IMR-90 (cell line): ENCODE results near the gene PEX10. TPM values are rescaled to one million over a fixed set of nuclear protein-coding genes. Genes with fewer than 3 reads are reported as not detected.

Source experiments
- ATAC-seq: fragments of 200-7000 bp; cut with Tn5 transposase; 2 replicates; pipeline ENCODE4 v1.9.1; 2020; ENCODE audit warnings: low read depth, mild to moderate bottlenecking, moderate library complexity
- BruUV-seq: library from RNA; stranded (reverse); fragments of 400-500 nt; replicated peaks from 2 replicates; lab custom pipeline; 2021; lab: Mats Ljungman, UMichigan
- CTCF ChIA-PET: fragments of 300-600 bp; formaldehyde crosslinking; extraction: SDS; loops from one replicate; lab custom pipeline; 2021; ENCODE audit warnings: antibody characterized with exemption; lab: Yijun Ruan, JAX
- POLR2A ChIA-PET: fragments of 300-600 bp; sonication (Branson Sonifier 250); formaldehyde crosslinking; loops from one replicate; lab custom pipeline; 2022; ENCODE audit warnings: antibody characterized with exemption; ENCODE audit not compliant: unreplicated experiment; lab: Charles Lee
- DNase-seq: peaks from one replicate; pipeline ENCODE4 v3.0.0; 2013
- H2AFZ ChIP-seq: replicated peaks from 2 replicates; pipeline ENCODE3; 2013; ENCODE audit warnings: low read length, mild to moderate bottlenecking; ENCODE audit not compliant: poor library complexity
- H2AK5ac ChIP-seq: 2 replicates; pipeline ENCODE4 v1.6.1; 2013; ENCODE audit warnings: low read depth, low read length, inconsistent platforms
- H2AK9ac ChIP-seq: replicated peaks from 2 replicates; pipeline ENCODE3; 2013; ENCODE audit warnings: mild to moderate bottlenecking, low read depth, low read length, moderate library complexity; ENCODE audit not compliant: poor library complexity
- H2BK120ac ChIP-seq: 2 replicates; pipeline ENCODE4 v1.6.1; 2013; ENCODE audit warnings: low read depth, low read length, inconsistent platforms
- H2BK15ac ChIP-seq: 3 replicates; pipeline ENCODE4 v1.6.1; 2013; ENCODE audit warnings: low read depth, low read length, inconsistent platforms
- H2BK20ac ChIP-seq: 2 replicates; pipeline ENCODE4 v1.6.1; 2013; ENCODE audit warnings: low read depth, mild to moderate bottlenecking, inconsistent platforms, low read length, moderate library complexity
- H2BK5ac ChIP-seq: 2 replicates; pipeline ENCODE4 v1.6.1; 2013; ENCODE audit warnings: mild to moderate bottlenecking, low read depth, low read length, inconsistent platforms; ENCODE audit not compliant: poor library complexity, severe bottlenecking
- H3K14ac ChIP-seq: replicated peaks from 2 replicates; pipeline ENCODE4 v1.6.1; 2013; ENCODE audit warnings: low read depth, low read length, inconsistent platforms
- H3K18ac ChIP-seq: 2 replicates; pipeline ENCODE4 v1.6.1; 2013; ENCODE audit warnings: low read depth, low read length, control low read depth
- H3K23ac ChIP-seq: 2 replicates; pipeline ENCODE4 v1.6.1; 2013; ENCODE audit warnings: low read depth, low read length, inconsistent platforms
- H3K27ac ChIP-seq: 2 replicates; pipeline ENCODE4 v1.5.1; 2013; ENCODE audit warnings: mild to moderate bottlenecking, control low read depth, low read length; ENCODE audit not compliant: insufficient read depth
- H3K27me3 ChIP-seq: 2 replicates; pipeline ENCODE4 v1.6.1; 2013; ENCODE audit warnings: low read length; ENCODE audit not compliant: control insufficient read depth, insufficient read depth
- H3K36me3 ChIP-seq: 2 replicates; pipeline ENCODE4 v1.6.1; 2013; ENCODE audit warnings: low read length, mixed read lengths; ENCODE audit not compliant: control insufficient read depth, insufficient read depth
- H3K4ac ChIP-seq: 2 replicates; pipeline ENCODE4 v1.6.1; 2013; ENCODE audit warnings: low read depth, low read length, inconsistent platforms
- H3K4me1 ChIP-seq: 2 replicates; pipeline ENCODE4 v1.6.1; 2013; ENCODE audit warnings: low read length, mixed read lengths; ENCODE audit not compliant: control insufficient read depth, insufficient read depth
- H3K4me2 ChIP-seq: 2 replicates; pipeline ENCODE4 v1.6.1; 2013; ENCODE audit warnings: low read depth, mild to moderate bottlenecking, control low read depth, low read length, moderate library complexity
- H3K4me3 ChIP-seq: 2 replicates; pipeline ENCODE4 v1.5.1; 2013; ENCODE audit warnings: low read depth, mild to moderate bottlenecking, control low read depth, low read length, moderate library complexity; ENCODE audit not compliant: insufficient read depth
- H3K56ac ChIP-seq: 2 replicates; pipeline ENCODE4 v1.6.1; 2013; ENCODE audit warnings: low read length, inconsistent platforms; ENCODE audit not compliant: insufficient read depth; ENCODE audit errors: extremely low read depth
- H3K79me1 ChIP-seq, 2 experiments: 2 replicates each; pipeline ENCODE4 v1.6.1; 2013; ENCODE audit warnings: low read length in 2 of 2, inconsistent platforms in 1 of 2, low read depth in 1 of 2
- H3K9ac ChIP-seq: 2 replicates; pipeline ENCODE4 v1.6.1; 2013; ENCODE audit warnings: low read depth, low read length, control low read depth
- H3K9me1 ChIP-seq: 2 replicates; pipeline ENCODE4 v1.6.1; 2013; ENCODE audit warnings: low read length, inconsistent platforms; ENCODE audit not compliant: insufficient read depth
- H3K9me3 ChIP-seq: 2 replicates; pipeline ENCODE4 v1.6.1; 2013; ENCODE audit warnings: low read length; ENCODE audit not compliant: control insufficient read depth, insufficient read depth
- H4K20me1 ChIP-seq: 2 replicates; pipeline ENCODE4 v1.6.1; 2013; ENCODE audit warnings: low read length, inconsistent platforms; ENCODE audit not compliant: insufficient read depth
- H4K5ac ChIP-seq: 2 replicates; pipeline ENCODE4 v1.6.1; 2013; ENCODE audit warnings: mild to moderate bottlenecking, low read depth, low read length, control low read depth
- H4K8ac ChIP-seq, 2 experiments: 2 replicates each; pipeline ENCODE4 v1.6.1; 2013; ENCODE audit warnings: low read depth in 2 of 2, low read length in 2 of 2, control low read depth in 1 of 2, inconsistent platforms in 1 of 2
- H4K91ac ChIP-seq: 2 replicates; pipeline ENCODE4 v1.6.1; 2013; ENCODE audit warnings: low read depth, low read length, inconsistent platforms; ENCODE audit not compliant: insufficient read depth
- BHLHE40 ChIP-seq: fragments of 150-350 bp; IDR thresholded peaks from 2 replicates; pipeline ENCODE4 v1.6.1; 2016; ENCODE audit warnings: mild to moderate bottlenecking, low read depth, low read length
- CTCF ChIP-seq: conservative IDR thresholded peaks from 2 replicates; pipeline ENCODE4 v1.5.1; 2012; ENCODE audit warnings: mild to moderate bottlenecking, low read depth, low read length, improper control_type of control experiment
- MAFK ChIP-seq: IDR thresholded peaks from 2 replicates; pipeline ENCODE4 v1.6.1; 2012; ENCODE audit warnings: low read depth, low read length, improper control_type of control experiment
- POLR2A ChIP-seq: IDR thresholded peaks from 2 replicates; pipeline ENCODE4 v1.6.1; 2012; ENCODE audit warnings: mild to moderate bottlenecking, low read depth, low read length
- RCOR1 ChIP-seq: IDR thresholded peaks from 2 replicates; pipeline ENCODE4 v1.6.1; 2012; ENCODE audit warnings: mild to moderate bottlenecking, low read length, improper control_type of control experiment; ENCODE audit not compliant: insufficient replicate concordance
- USF2 ChIP-seq: fragments of 150-350 bp; IDR thresholded peaks from 2 replicates; pipeline ENCODE4 v1.6.1; 2017; ENCODE audit warnings: mild to moderate bottlenecking, antibody characterized with exemption, low read length, low read depth
- WGBS, 2 experiments: methylation state at CpG; one replicate each; pipeline versions ENCODE4 v1.1.5 to v1.1.7; 2013; ENCODE audit warnings: missing lambda C conversion rate in 2 of 2; ENCODE audit not compliant: insufficient read length in 1 of 2; ENCODE audit errors: extremely low coverage in 2 of 2; 5-methylcytosine and 5-hydroxymethylcytosine counted together
- dilution Hi-C: fragments of 300-500 bp; cut with HindIII; formaldehyde crosslinking; loops from one replicate; pipeline ENCODE4 v1.14.3; 2018; ENCODE audit warnings: low sequenced_read_pairs; ENCODE audit not compliant: unreplicated experiment
- in situ Hi-C: fragments of 300-500 bp; cut with MboI; formaldehyde crosslinking; loops from 3 replicates; pipeline ENCODE4 v1.14.3; 2019; ENCODE audit warnings: low sequenced_read_pairs, inconsistent platforms, mixed read lengths
- intact Hi-C: fragments of 100-400 bp; cut with micrococcal nuclease; formaldehyde crosslinking; loops from 2 replicates; pipeline ENCODE4 v1.10.0; 2022
- polyA plus RNA-seq, 3 experiments: library from polyadenylated mRNA; depleted of rRNA; stranded (reverse); fragments of >200 nt; gene quantifications; 2 replicates each; pipeline ENCODE4 v1.2.3, GENCODE V29; 2012; ENCODE audit warnings: low replicate concordance in 1 of 3
- total RNA-seq: library from RNA; depleted of rRNA; stranded (reverse); fragments of >200 nt; gene quantifications from 2 replicates; pipeline ENCODE4 v1.2.3, GENCODE V29; 2012

Gene PEX10
- total and polyA plus RNA-seq, 2 of the 4 experiments (the other 2 are of a cell fraction), result 16.9 to 19.7 TPM

GRCh38 chr1:2430592-2430973, 18.2 kb upstream of the PEX10 start:
- H3K4me3 ChIP-seq, result no peak overlapping the region
- H2BK120ac ChIP-seq, result no peak overlapping the region
- H3K4me1 ChIP-seq, result no peaks in the 10 kb centered on the region
- H3K9me3 ChIP-seq, result peaks cover 5% of the 10 kb centered on the region; the same call in 1 of the 2 replicates
- H3K27me3 ChIP-seq, result peaks cover 47% of the 10 kb centered on the region
- H3K18ac ChIP-seq, result no peak overlapping the region
- TF ChIP-seq RCOR1, result no peak
- TF ChIP-seq POLR2A, result no peak
- TF ChIP-seq USF2, result no peak
- TF ChIP-seq BHLHE40, result no peak
- no peak for TF ChIP-seq MAFK
- TF ChIP-seq CTCF, result no peak
- H3K79me1 ChIP-seq, result no peaks in the 10 kb centered on the region
- H2BK5ac ChIP-seq, result no peak overlapping the region
- no peak overlapping the region for H2AFZ ChIP-seq
- ChIA-PET POLR2A (no interaction called here), CTCF (no interaction called here)
- H3K9ac ChIP-seq, result no peak overlapping the region
- H2AK5ac ChIP-seq, result no peak overlapping the region
- no TSS peak for BruUV-seq
- H3K4ac ChIP-seq, result no peak overlapping the region
- in situ Hi-C loops (loop anchor here (25.0 kb wide), 1 partner anchor 632 kb away; the partner anchor contains the start of gene PRDM16), intact Hi-C loops (loop anchor here (5.0 kb wide), 1 partner anchor 117 kb away; no protein-coding TSS in a partner anchor), dilution Hi-C loops (no loop called here)
- no peaks in the 10 kb centered on the region; the same call in 1 of the 2 replicates for H4K20me1 ChIP-seq
- H4K91ac ChIP-seq, result no peak overlapping the region
- H3K9me1 ChIP-seq, result no peaks in the 10 kb centered on the region
- H3K56ac ChIP-seq, result no peak overlapping the region
- H2BK20ac ChIP-seq, result no peak overlapping the region
- H3K14ac ChIP-seq, result no peak overlapping the region
- H3K27ac ChIP-seq, result no peak overlapping the region
- no peak overlapping the region for H4K8ac ChIP-seq
- no peak overlapping the region for H4K5ac ChIP-seq
- H3K4me2 ChIP-seq, result no peak overlapping the region
- DNase-seq, result no peak
- H3K23ac ChIP-seq, result no peak overlapping the region
- no peak overlapping the region for H2BK15ac ChIP-seq
- no peaks in the 10 kb centered on the region for H3K36me3 ChIP-seq
- WGBS, 2 experiments, result 63% methylated on average over 3 of the region's 10 CpGs; no CpG with 5 or more reads in 1 of the 2 experiments
- ATAC-seq, result no peak
- H2AK9ac ChIP-seq, result no peak overlapping the region
